KMS-11 (cell line): ENCODE results near the gene RNF214.

Experiments used
- H2AFZ ChIP-seq: fragments of 200-600 bp; sonication (generic); 2 replicates; pipeline ENCODE4 v1.6.1; 2016; ENCODE audit warnings: antibody characterized with exemption, mixed run types, low read depth
- H3K27ac ChIP-seq: fragments of 200-600 bp; sonication (generic); 2 replicates; pipeline ENCODE4 v1.6.1; 2016; ENCODE audit warnings: mild to moderate bottlenecking, mixed run types
- H3K27me3 ChIP-seq: fragments of 200-600 bp; sonication (generic); 2 replicates; pipeline ENCODE4 v1.6.1; 2017; ENCODE audit warnings: mild to moderate bottlenecking, low read depth, mixed run types, moderate library complexity; ENCODE audit not compliant: insufficient read depth
- H3K36me3 ChIP-seq: fragments of 200-600 bp; sonication (generic); 2 replicates; pipeline ENCODE4 v1.6.1; 2017; ENCODE audit warnings: mild to moderate bottlenecking, mixed run types; ENCODE audit not compliant: insufficient read depth
- H3K4me1 ChIP-seq: fragments of 200-600 bp; sonication (generic); 2 replicates; pipeline ENCODE4 v1.6.1; 2016; ENCODE audit warnings: mild to moderate bottlenecking, low read depth, mixed run types; ENCODE audit not compliant: poor library complexity, severe bottlenecking
- H3K4me2 ChIP-seq: fragments of 200-600 bp; sonication (generic); 2 replicates; pipeline ENCODE4 v1.7.0; 2016; ENCODE audit warnings: mild to moderate bottlenecking, mixed run types
- H3K4me3 ChIP-seq: fragments of 200-600 bp; sonication (generic); IDR thresholded peaks from 2 replicates; pipeline ENCODE4 v1.6.1; 2017; ENCODE audit warnings: low read depth, low read length, mixed read lengths; ENCODE audit not compliant: insufficient read depth
- H3K79me2 ChIP-seq: fragments of 200-600 bp; sonication (generic); 2 replicates; pipeline ENCODE4 v1.6.1; 2016; ENCODE audit warnings: low read depth, mixed run types; ENCODE audit not compliant: insufficient read depth
- H3K9ac ChIP-seq: fragments of 200-600 bp; sonication (generic); 2 replicates; pipeline ENCODE4 v1.6.1; 2016; ENCODE audit warnings: mild to moderate bottlenecking, mixed run types
- H4K20me1 ChIP-seq: fragments of 200-600 bp; sonication (generic); 2 replicates; pipeline ENCODE4 v1.6.1; 2016; ENCODE audit warnings: mild to moderate bottlenecking, mixed run types; ENCODE audit not compliant: insufficient read depth
- CTCF ChIP-seq: fragments of 200-600 bp; sonication (generic); conservative IDR thresholded peaks from 2 replicates; pipeline ENCODE4 v1.6.1; 2017; ENCODE audit warnings: low read depth, mild to moderate bottlenecking, antibody characterized with exemption, low read length, moderate library complexity, mixed read lengths

The RNF214 gene

GRCh38 chr11:117232911-117233409, 489 bp downstream of the RNF214 start:
- H3K27me3 ChIP-seq, result no peaks in the 10 kb centered on the region
- H4K20me1 ChIP-seq, result no peaks in the 10 kb centered on the region
- no peak overlapping the region for H3K27ac ChIP-seq
- peak overlapping the region; percentile 57; the same call in 1 of the 2 replicates for H3K4me2 ChIP-seq
- H3K4me1 ChIP-seq, result peaks cover 13% of the 10 kb centered on the region
- H3K79me2 ChIP-seq, result peaks cover 11% of the 10 kb centered on the region; the same call in 1 of the 2 replicates
- TF ChIP-seq CTCF, result no peak
- H3K4me3 ChIP-seq, result no peak overlapping the region
- peak overlapping the region; percentile 39; the same call in 1 of the 2 replicates for H3K9ac ChIP-seq
- peak overlapping the region; percentile 57; the same call in 1 of the 2 replicates for H2AFZ ChIP-seq
- no peaks in the 10 kb centered on the region for H3K36me3 ChIP-seq

- Histone ChIP-seq H3K9ac (no peak overlapping the region), H4K20me1 (no peaks in the 10 kb centered on the region), H3K27me3 (no peaks in the 10 kb centered on the region), H3K4me2 (no peak overlapping the region), H2AFZ (no peak overlapping the region), H3K4me1 (peaks cover 4% of the 10 kb centered on the region), H3K4me3 (no peak overlapping the region), H3K79me2 (no peaks in the 10 kb centered on the region), H3K27ac (no peak overlapping the region), H3K36me3 (no peaks in the 10 kb centered on the region)
- no peak for TF ChIP-seq CTCF
Measured at GRCh38 chr11:117238221-117238620, 5.8 kb downstream of the RNF214 start.

- TF ChIP-seq CTCF, result no peak
- Histone ChIP-seq H3K4me3 (no peak overlapping the region), H3K36me3 (no peaks in the 10 kb centered on the region), H3K79me2 (no peaks in the 10 kb centered on the region), H3K9ac (no peak overlapping the region), H3K27me3 (no peaks in the 10 kb centered on the region), H2AFZ (no peak overlapping the region), H3K4me1 (no peaks in the 10 kb centered on the region), H3K27ac (no peak overlapping the region), H3K4me2 (no peak overlapping the region), H4K20me1 (no peaks in the 10 kb centered on the region)
Measured at GRCh38 chr11:117239295-117239694, 6.8 kb downstream of the RNF214 start.

GRCh38 chr11:117248341-117248740, 15.9 kb downstream of the RNF214 start:
- H3K4me2 ChIP-seq, result no peak overlapping the region
- no peaks in the 10 kb centered on the region for H3K27me3 ChIP-seq
- H3K36me3 ChIP-seq, result no peaks in the 10 kb centered on the region
- no peak overlapping the region for H3K9ac ChIP-seq
- no peak for TF ChIP-seq CTCF
- no peak overlapping the region for H3K4me3 ChIP-seq
- H3K79me2 ChIP-seq, result no peaks in the 10 kb centered on the region
- H2AFZ ChIP-seq, result no peak overlapping the region
- no peaks in the 10 kb centered on the region for H4K20me1 ChIP-seq
- no peak overlapping the region for H3K27ac ChIP-seq
- no peaks in the 10 kb centered on the region for H3K4me1 ChIP-seq
